ENCODE results near the gene TMSB4X.

TMSB4X gene

DNA sequence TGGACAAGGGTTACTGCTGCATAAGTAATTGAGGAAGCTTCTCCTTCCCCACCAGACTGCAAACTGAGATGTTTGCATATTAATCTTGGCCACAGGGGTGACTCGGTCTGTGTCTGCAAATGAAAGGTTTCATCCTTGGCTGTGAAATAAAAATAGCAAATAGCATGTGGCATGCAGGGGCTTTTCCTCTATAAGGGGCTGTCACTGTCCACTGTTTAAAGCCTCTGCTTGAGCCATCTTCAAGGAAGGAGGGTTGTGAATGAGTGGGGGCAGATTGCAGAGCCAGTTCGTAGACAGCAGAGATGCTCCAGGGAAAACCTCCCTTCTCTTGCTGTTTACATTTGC, 33.3 kb downstream of the TMSB4X start:
- DNase-seq (ENCODE audit: low read depth) = peak; percentile 61
- H3K4me3 ChIP-seq (ENCODE audit: low read depth, low read length) = no peak overlapping the region
- TF ChIP-seq, protein P1, sequence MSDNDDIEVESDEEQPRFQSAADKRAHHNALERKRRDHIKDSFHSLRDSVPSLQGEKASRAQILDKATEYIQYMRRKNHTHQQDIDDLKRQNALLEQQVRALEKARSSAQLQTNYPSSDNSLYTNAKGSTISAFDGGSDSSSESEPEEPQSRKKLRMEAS (IDR thresholded peaks at IDR 0.05; ENCODE audit: low read depth, low read length) = no peak
- TF ChIP-seq, protein P2, sequence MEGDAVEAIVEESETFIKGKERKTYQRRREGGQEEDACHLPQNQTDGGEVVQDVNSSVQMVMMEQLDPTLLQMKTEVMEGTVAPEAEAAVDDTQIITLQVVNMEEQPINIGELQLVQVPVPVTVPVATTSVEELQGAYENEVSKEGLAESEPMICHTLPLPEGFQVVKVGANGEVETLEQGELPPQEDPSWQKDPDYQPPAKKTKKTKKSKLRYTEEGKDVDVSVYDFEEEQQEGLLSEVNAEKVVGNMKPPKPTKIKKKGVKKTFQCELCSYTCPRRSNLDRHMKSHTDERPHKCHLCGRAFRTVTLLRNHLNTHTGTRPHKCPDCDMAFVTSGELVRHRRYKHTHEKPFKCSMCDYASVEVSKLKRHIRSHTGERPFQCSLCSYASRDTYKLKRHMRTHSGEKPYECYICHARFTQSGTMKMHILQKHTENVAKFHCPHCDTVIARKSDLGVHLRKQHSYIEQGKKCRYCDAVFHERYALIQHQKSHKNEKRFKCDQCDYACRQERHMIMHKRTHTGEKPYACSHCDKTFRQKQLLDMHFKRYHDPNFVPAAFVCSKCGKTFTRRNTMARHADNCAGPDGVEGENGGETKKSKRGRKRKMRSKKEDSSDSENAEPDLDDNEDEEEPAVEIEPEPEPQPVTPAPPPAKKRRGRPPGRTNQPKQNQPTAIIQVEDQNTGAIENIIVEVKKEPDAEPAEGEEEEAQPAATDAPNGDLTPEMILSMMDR (IDR thresholded peaks at IDR 0.05; ENCODE audit: low read depth, low read length) = no peak
- TF ChIP-seq POLR2A (IDR thresholded peaks at IDR 0.05; ENCODE audit: extremely low read depth, insufficient read length) (no peak), MYC (IDR thresholded peaks at IDR 0.05; ENCODE audit: low read depth, low read length) (no peak)

DNA sequence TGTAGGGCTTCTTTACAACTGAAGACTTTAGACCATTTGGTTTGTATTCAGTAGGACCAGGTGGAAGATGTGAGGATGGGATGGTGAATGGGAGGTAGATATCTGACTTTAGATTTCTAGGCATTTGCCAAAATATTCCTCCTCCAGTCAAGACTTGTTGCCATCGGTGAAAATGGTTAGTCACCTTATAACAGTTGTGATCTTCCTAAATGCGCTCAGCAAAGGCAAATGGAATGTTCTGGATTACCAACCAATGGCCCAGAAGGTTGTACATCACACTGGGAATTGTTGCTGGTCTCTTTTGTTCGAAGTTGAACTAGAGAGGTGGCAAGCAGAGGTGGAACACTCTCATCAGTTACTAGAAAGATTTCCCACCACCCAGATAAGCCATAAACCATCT, 33.9 kb downstream of the TMSB4X start:
- no peak overlapping the region for H3K4me3 ChIP-seq (ENCODE audit: low read depth, low read length)
- no peak for DNase-seq (ENCODE audit: low read depth)
- TF ChIP-seq, protein P1 (IDR thresholded peaks at IDR 0.05; ENCODE audit: low read depth, low read length) = no peak
- no peak for TF ChIP-seq POLR2A (IDR thresholded peaks at IDR 0.05; ENCODE audit: extremely low read depth, insufficient read length)
- no peak for TF ChIP-seq MYC (IDR thresholded peaks at IDR 0.05; ENCODE audit: low read depth, low read length)
- TF ChIP-seq, protein P2 (IDR thresholded peaks at IDR 0.05; ENCODE audit: low read depth, low read length) = no peak

DNA sequence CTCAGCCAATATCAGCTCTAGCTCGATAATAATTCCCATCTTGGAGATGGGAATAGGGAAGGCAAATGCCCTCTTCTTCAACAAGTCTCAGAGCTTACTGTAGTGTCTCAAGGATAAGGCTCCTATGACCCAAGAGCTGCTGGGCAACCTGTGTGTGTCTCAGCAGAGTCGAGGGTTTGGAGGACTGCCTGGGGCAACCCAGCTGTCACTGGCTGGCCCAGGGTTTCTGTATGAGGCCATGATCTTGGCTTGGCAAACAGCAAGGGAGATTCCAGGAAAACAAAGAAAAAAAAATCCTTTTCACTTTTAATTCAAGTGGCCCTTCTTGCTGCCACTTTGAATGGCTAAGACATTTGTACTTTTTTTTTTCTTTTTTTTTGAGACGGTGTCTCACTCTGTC, 34.4 kb downstream of the TMSB4X start:
- TF ChIP-seq, protein P1 (IDR thresholded peaks at IDR 0.05; ENCODE audit: low read depth, low read length) = no peak
- TF ChIP-seq MYC (IDR thresholded peaks at IDR 0.05; ENCODE audit: low read depth, low read length) (no peak), POLR2A (IDR thresholded peaks at IDR 0.05; ENCODE audit: extremely low read depth, insufficient read length) (no peak)
- no peak overlapping the region for H3K4me3 ChIP-seq (ENCODE audit: low read depth, low read length)
- no peak for DNase-seq (ENCODE audit: low read depth)

DNA sequence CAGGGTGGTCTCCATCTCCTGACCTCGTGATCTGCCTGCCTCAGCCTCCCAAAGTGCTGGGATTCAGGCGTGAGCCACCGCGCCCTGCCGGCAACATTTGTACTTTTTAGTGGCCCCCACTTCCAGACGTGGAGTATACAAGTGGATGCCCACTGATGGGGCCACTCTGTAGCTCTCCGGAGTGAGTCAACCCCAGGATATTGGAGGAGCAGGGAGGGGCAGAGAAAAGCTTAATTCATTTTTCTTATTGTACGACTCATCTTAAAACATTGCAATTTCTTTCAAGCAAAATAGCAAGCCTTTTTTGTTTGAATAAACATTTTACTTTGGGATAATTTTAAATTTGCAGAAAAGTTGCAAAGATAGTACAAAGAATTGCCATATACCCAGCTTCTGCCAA, 34.9 kb downstream of the TMSB4X start:
- no peak for DNase-seq (ENCODE audit: low read depth)
- no peak overlapping the region for H3K4me3 ChIP-seq (ENCODE audit: low read depth, low read length)
- TF ChIP-seq, protein P2 (IDR thresholded peaks at IDR 0.05; ENCODE audit: low read depth, low read length) = no peak
- TF ChIP-seq POLR2A (IDR thresholded peaks at IDR 0.05; ENCODE audit: extremely low read depth, insufficient read length) = no peak
- TF ChIP-seq, protein P1 (IDR thresholded peaks at IDR 0.05; ENCODE audit: low read depth, low read length) = no peak
- TF ChIP-seq MYC (IDR thresholded peaks at IDR 0.05; ENCODE audit: low read depth, low read length) = no peak

DNA sequence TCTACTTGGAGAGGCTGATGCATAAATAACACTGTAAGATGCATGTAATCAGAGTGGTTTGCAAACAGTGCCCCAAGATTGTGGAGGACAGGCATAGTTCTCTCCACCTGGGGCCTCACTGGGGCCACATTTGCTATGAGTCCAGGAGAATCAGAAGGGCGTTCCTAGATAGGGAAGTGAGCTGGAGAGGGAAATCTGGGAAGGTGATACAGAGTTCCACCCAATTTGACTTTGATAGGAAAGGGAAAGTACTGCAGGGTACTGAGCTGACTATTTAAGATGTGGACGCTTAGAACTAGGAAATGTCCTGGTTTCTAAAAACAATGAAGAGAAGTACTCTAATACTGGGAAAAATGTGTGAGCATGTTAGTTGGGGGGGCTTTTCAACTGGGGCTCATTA, 35.6 kb downstream of the TMSB4X start:
- no peak for TF ChIP-seq POLR2A (IDR thresholded peaks at IDR 0.05; ENCODE audit: extremely low read depth, insufficient read length)
- TF ChIP-seq MYC (IDR thresholded peaks at IDR 0.05; ENCODE audit: low read depth, low read length) = no peak
- TF ChIP-seq, protein P1 (IDR thresholded peaks at IDR 0.05; ENCODE audit: low read depth, low read length) = no peak
- TF ChIP-seq, protein P2 (IDR thresholded peaks at IDR 0.05; ENCODE audit: low read depth, low read length) = no peak
- no peak for DNase-seq (ENCODE audit: low read depth)

DNA sequence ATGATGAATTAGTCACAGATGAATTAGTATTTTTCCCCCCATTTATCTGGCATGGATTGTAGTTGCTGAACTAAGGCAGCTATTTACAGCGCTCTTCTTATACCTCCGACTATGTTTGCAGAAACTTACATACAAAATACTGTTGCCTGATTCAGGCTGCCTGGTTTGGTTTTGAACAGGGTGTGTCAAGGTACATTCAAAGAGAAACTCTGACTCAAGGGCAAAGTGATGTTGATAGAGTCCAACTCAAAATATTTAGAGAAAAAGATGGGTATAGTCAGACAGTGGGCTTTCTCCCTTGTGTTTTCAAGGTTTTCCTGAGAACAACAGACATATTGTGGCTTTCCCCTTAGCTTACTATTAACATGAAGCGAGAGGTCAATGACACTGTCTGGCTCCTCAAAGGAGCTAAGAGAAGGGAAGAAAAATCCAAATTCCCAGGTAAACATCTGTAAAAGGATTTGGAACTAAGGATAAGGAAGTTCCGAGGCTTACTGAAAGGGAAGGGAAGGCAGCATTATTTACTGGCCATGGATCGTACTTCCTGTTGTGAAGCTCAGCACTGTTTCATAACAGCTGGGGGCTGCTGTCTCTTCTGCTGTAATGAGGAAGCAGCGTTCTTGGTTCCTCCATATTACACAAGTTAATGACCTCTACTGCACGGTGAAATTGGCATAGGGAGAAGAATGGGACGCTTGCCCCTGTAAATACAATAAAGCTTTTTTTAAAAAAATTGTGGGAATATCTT, 38.6 kb downstream of the TMSB4X start:
- TF ChIP-seq, protein P1 (IDR thresholded peaks at IDR 0.05; ENCODE audit: low read depth, low read length) = peak; percentile 35; the same call in 1 of the 2 replicates
- peak; percentile 49; the same call in 1 of the 2 replicates for TF ChIP-seq MYC (IDR thresholded peaks at IDR 0.05; ENCODE audit: low read depth, low read length)
- TF ChIP-seq, protein P2 (IDR thresholded peaks at IDR 0.05; ENCODE audit: low read depth, low read length) = no peak
- TF ChIP-seq POLR2A (IDR thresholded peaks at IDR 0.05; ENCODE audit: extremely low read depth, insufficient read length) = no peak
- peak overlapping the region; percentile 25 for H3K4me3 ChIP-seq (ENCODE audit: low read depth, low read length)
- peak; percentile 92 for DNase-seq (ENCODE audit: low read depth)

More for the DNA sequence above, 35.6 kb downstream of the TMSB4X start:
- no peak overlapping the region for H3K4me3 ChIP-seq (ENCODE audit: low read depth, low read length)
